ENCODE results near the gene PECR.

DNA sequence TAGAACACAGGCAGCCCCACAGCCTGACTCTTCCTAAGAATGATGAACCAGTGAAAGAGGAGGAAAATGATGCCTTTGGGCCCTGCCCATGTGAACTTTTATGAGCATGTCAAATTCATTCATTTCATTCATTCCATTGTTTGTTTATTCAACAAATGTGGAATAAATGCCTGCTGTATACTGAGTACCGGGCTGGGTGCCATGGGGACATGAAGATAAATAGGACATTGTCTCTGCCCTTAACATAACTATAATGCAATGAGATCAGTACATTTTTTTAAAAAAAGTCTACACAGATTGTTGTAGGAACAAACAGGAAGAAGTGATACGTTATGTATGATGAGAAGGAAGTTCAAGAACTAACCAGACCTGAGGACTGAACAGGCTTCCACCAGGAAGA is 83.0 kb downstream of the PECR start:
- no peak for TF ChIP-seq EP300 (IDR thresholded peaks at IDR 0.05)
- TF ChIP-seq, protein P1, sequence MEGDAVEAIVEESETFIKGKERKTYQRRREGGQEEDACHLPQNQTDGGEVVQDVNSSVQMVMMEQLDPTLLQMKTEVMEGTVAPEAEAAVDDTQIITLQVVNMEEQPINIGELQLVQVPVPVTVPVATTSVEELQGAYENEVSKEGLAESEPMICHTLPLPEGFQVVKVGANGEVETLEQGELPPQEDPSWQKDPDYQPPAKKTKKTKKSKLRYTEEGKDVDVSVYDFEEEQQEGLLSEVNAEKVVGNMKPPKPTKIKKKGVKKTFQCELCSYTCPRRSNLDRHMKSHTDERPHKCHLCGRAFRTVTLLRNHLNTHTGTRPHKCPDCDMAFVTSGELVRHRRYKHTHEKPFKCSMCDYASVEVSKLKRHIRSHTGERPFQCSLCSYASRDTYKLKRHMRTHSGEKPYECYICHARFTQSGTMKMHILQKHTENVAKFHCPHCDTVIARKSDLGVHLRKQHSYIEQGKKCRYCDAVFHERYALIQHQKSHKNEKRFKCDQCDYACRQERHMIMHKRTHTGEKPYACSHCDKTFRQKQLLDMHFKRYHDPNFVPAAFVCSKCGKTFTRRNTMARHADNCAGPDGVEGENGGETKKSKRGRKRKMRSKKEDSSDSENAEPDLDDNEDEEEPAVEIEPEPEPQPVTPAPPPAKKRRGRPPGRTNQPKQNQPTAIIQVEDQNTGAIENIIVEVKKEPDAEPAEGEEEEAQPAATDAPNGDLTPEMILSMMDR (IDR thresholded peaks at IDR 0.05) = no peak
